ENCODE results near the gene TP53I13. TPM values are rescaled to one million over a fixed set of nuclear protein-coding genes. Genes with fewer than 3 reads are reported as not detected.
A peak's percentile ranks its signal among the peaks of the same experiment; 100 is the strongest.

TP53I13 gene
- total and polyA plus RNA-seq, 12 donors, result 24.0 to 106 (median 34.4) TPM

GRCh38 chr17:29591146-29591736 is 22.7 kb downstream of the TP53I13 start:
- H3K4me3 ChIP-seq, result peak overlapping the region in 9 of 10 donors; percentile 12 to 78 (median 63)
- no peaks in the 10 kb centered on the region for H3K36me3 ChIP-seq
- TF ChIP-seq CTCF (IDR thresholded peaks at IDR 0.05), result no peak
- peak in 6 of 8 donors; percentile 4 to 26 (median 12) for ATAC-seq
- intact Hi-C loops (cut with DNase I), result loop anchor here in 2 of 10 donors (1.0 kb wide), 1 partner anchor 11 kb away; no protein-coding TSS in a partner anchor
- H3K27me3 ChIP-seq, result peaks cover 0 to 15% (median 0%) of the 10 kb centered on the region in 7 donors
- H3K9me3 ChIP-seq, result no peaks in the 10 kb centered on the region
- H3K27ac ChIP-seq, result peak overlapping the region; percentile 16 to 95 (median 88)
- peaks cover 25 to 85% (median 67%) of the 10 kb centered on the region in 9 donors for H3K4me1 ChIP-seq
- DNase-seq, result peak; percentile 42 to 54
- WGBS, 2 donors, result 2 to 5% methylated on average over 27 to 31 of the region's 31 CpGs

- ATAC-seq (peak; percentile 63 to 87 (median 77)), DNase-seq (peak; percentile 88 to 93)
- peak; percentile 29 to 100 (median 98) for TF ChIP-seq CTCF (IDR thresholded peaks at IDR 0.05)
- intact Hi-C loops (cut with DNase I), result loop anchor here in 2 of 10 donors (1.0 kb wide), 1 partner anchor 12 kb away; no protein-coding TSS in a partner anchor
- peak overlapping the region in 9 of 10 donors; percentile 12 to 78 (median 63) for H3K4me3 ChIP-seq
- peaks cover 26 to 85% (median 67%) of the 10 kb centered on the region in 9 donors for H3K4me1 ChIP-seq
- 11 to 14% methylated on average over 25 of the region's 25 CpGs for WGBS, 2 donors
- H3K9me3 ChIP-seq, result no peaks in the 10 kb centered on the region
- H3K27me3 ChIP-seq, result peaks cover 0 to 15% (median 0%) of the 10 kb centered on the region in 7 donors
- H3K36me3 ChIP-seq, result no peaks in the 10 kb centered on the region
- H3K27ac ChIP-seq, result peak overlapping the region in 9 of 10 donors; percentile 16 to 95 (median 89)
These were observed 23.5 kb downstream of the TP53I13 start for GRCh38 chr17:29591737-29592608.

GRCh38 chr17:29592850-29593551 is 24.5 kb downstream of the TP53I13 start, which contains the start of gene ANKRD13B:
TSS of gene ANKRD13B (plus strand) at chr17:29593132. CDS start at chr17:29593622, 490 bp downstream.
- ATAC-seq (peak in 2 of 8 donors; percentile 7 to 13), DNase-seq (peak; percentile 44 to 62)
- Histone ChIP-seq H3K4me3 (peak within 1 kb of the TSS; percentile 50 to 78 (median 68)), H3K9me3 (no peaks in the 10 kb centered on the region), H3K27me3 (peaks cover 0 to 15% (median 0%) of the 10 kb centered on the region in 7 donors), H3K27ac (peak within 1 kb of the TSS in 9 of 10 donors; percentile 16 to 95 (median 89)), H3K36me3 (no peaks in the 10 kb centered on the region), H3K4me1 (peaks cover 19 to 85% (median 64%) of the 10 kb centered on the region in 9 donors)
- WGBS, 2 donors, result 1% methylated on average over 85 to 90 of the region's 96 CpGs
- intact Hi-C loops (cut with DNase I), result no loop called here
- TF ChIP-seq CTCF (IDR thresholded peaks at IDR 0.05), result no peak

All from heart right ventricle (tissue), 16 donors.